CD4-positive, alpha-beta T cell treated with Interleukin-15 for 4 hours (primary cell): ENCODE measurements around the gene MOSMO.

ENCODE experiments used
- DNase-seq: peaks from one replicate; pipeline ENCODE4 v3.0.0-alpha.2; 2020; ENCODE audit warnings: low spot score

The MOSMO gene

GRCh38 chr16:22050963-22051362 is 43.1 kb downstream of the MOSMO start:
- no peak for DNase-seq

DNA sequence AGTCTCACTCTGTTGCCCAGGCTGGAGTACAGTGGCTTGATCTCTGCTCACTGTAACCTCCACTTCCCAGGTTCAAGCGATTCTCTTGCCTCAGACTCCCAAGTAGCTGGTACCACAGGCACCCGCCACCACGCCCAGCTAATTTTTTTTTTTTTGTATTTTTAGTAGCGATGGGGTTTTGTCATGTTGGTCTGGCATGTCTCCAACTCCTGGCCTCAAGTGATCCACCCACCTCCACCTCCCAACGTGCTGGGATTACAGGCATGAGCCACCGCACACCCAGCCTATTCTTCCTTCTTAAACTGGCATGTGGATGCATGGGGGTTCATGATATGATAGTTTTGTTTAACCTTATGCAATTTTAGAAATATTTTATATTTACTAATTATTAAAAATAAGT is 45.1 kb downstream of the MOSMO start:
- no peak for DNase-seq

DNA sequence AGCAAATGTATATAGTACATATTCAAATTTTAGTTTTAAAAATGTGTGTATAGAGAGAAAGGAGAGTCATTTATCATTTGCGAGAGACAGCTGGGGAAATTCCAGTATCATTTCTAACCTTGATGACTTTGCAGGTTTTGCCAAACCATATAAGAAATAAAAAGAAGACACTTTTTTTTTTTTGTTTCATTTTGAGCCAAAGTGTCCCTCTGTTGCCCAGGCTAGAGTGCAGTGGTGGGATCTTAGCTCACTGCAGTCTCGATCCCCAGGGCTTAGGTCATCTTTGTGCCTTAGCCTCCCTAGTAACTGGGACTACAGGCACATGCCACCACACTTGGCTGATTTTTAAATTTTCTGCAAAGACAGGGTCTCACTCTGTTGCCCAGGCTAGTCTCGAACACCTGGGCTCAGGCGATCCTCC is 46.0 kb downstream of the MOSMO start:
- no peak for DNase-seq

- no peak for DNase-seq
These were observed 47.1 kb downstream of the MOSMO start for GRCh38 chr16:22054847-22055590.

DNA sequence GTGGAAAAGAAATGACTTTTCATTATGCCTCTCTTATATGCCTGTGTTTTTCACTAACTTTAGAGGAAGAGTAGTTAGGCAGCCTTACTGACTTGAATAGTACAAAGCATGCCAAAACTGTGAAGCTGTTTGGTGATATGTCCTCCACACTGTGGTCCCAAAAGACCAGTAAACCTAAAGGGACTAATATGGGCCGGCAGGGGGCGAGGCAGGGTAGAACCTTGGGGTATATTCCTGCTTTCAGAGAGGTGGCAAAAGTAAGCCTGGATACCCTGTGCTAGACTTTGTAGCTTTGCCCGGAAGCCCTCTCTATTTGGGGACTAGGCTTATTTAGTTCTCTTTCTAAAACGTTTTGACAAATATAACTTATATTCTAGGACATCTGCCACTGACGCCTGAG is 48.0 kb downstream of the MOSMO start:
- DNase-seq: no peak

GRCh38 chr16:22063888-22064467 is 56.1 kb downstream of the MOSMO start:
- no peak for DNase-seq

DNA sequence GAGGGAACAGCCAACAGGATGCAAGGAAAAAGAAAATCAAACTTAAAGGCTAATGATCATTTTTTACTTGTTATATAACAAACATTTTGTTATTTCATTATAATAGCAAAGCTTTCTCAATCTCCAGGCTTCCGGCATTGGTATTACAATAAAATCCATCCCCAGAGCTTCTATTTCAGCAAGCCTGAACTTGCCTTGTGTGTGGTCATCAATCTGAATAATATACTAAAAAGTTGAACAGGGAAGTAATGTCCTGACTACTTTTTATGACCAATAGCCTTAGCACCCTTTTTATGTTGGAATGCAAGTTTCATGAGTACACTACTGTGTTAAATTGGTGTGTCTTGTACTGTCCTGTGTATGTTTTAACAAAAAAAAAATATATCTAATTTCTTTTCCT is 57.3 kb downstream of the MOSMO start:
- no peak for DNase-seq

DNA sequence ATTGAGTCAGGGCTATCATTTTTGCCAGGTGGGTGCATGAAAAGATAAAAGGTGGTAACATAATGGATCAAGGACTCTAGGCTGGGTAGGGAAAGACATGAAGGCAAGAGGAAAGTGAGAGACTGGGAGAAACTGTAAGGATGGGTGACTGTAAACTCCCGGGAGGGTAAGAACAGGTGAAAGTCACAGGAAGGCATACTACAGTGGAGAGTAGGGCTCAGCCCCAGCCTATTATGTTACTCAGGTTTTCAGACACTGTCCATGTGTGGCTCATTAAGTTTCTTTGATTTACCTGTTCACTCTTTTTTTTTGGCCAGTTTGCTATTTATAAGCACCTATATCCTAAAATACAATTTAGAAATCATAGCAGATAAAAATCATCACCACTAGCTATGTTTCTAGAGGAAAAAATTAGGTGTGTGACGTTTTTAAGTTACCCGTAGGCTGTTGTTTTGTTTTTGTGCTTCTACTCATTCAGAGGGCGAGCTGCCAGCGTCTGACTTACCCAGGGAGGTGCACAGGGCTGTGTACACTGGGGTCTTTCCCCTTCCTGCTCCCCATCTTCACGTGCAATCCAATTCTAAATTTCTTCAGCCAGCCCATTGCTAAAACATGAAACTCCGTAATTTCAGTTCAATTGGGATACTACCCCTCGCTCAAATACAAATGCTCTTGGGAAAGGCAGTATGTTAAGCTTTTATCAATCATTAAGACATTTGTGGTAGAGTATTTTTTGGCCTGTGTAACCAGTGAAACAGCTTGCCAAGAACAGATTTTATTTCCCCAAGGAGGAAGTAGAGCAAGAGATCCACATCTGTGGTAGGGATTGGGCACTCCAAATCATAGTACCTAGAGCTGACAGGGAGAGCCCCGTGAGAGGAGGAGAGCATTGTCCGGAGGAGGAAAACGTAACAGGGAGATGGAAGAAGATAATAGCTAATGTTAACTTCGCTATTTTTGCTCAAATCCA is 62.7 kb downstream of the MOSMO start:
- no peak for DNase-seq

DNA sequence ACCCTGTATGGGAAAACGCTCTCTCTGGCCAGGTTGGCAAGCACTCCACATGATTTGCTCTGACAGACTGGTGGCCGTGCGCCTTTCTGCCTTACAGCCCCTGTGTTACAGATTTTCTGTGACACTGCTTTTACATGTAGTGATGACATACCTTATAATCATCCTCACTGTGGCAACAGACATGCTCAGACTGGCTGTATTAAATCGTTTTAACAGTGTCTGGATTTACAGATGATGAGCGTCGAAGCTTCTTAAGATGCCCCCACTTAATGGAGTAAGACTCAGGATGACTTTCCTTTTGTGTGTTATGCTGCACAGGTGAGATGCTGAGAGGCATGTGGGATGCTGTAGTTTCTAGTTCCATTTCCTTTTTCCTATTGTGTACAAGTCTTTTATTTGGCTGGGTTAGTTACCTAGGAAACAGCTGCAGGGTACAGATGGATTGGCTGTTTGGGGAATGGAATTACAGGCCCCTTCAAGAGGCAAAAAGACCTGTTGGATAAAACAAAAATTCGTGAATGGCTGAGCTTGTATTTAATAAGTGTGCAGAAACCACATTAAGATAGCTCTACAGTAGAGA is 63.5 kb downstream of the MOSMO start:
- DNase-seq: no peak

DNA sequence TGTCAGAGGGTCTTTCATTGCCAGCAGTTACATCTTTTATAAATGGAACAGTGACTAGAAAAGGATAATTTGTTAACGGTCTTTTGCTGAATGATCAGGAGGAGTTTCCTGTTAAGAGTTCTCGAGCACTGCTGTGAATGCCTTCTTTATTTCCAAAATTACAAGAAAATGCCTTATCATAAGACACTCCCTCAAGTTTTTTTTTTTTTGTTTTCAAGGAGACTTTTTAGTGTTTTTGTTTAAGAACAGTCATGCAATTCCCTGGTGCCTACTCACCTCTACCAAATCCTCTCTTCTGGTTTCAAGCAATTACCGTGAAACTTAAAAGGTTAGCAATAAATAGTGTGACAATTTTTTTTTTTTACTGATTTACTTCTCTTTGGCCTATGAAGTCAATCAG is 65.4 kb downstream of the MOSMO start:
- no peak for DNase-seq

GRCh38 chr16:22075043-22075757 is 67.3 kb downstream of the MOSMO start:
- no peak for DNase-seq

- DNase-seq: no peak
These were observed 67.9 kb downstream of the MOSMO start for GRCh38 chr16:22075776-22076175.

DNA sequence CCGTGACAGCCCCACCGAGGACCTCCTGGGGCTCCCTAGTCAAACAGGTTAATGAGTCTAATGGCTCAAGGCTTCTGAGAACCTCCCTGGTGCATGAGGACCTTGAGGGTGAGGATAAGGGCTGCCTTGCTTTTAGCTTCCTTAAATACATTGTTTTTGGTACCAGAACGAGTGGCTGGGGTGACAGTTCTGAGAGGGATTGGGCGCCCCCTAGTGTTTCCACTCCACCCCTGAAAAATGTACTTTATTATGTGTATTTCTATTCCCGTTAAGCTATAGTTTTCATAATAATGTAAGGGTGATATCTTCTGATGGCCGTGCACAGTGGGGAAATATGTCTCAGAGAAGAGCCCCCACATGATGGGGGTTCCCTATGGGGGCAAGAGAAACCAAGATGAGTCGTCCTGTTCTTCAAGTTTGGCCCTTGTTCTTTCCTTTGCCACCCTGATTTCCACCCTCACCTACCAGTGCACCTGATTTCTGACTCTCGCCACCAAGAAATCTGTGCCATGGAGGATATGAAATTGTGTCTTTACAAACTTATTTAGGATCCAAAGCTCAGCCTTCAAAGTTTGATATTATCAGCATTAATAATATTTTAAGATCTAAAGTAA is 69.9 kb downstream of the MOSMO start:
- peak; percentile 69 for DNase-seq

- no peak for DNase-seq
These were observed 70.7 kb downstream of the MOSMO start for GRCh38 chr16:22078656-22079055.

DNA sequence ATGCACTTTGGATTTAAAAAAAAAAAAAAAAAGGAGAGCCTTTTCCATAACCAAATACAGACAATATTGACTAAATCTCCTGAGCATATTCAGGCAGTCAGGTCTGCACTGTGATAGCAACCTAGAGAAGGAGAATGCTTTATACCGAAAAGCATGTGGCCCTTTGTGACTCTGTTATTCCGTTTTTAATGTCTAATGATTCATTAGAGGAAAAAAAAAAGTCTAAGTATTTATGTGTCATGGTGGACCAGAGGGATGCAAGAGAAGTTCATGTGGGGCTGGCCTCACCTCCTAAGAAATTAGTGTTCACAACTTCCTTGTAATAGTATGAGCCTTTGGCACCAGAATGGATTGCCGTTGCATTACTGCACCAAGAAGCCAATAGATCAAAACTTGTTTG is 73.1 kb downstream of the MOSMO start:
- no peak for DNase-seq

DNA sequence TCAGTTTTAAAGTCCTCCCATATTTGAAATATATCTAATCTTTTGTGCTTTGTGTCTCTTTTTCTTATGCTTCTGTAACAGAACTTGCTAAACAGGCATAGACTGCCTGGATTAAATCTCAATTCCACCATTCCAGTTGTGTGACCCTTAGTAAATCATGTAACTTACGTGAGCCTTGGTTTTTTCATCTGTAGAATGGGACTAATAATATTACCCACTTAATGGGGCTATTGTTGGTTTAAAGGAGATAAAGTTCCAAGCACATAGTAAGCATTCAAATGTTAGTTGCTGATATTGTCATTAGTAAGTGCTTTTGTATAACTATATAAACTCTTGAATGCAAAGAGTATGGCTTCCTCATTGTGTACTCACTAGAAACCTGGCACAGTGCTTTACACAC is 78.5 kb downstream of the MOSMO start:
- no peak for DNase-seq

- DNase-seq: no peak
These were observed 80.7 kb downstream of the MOSMO start for GRCh38 chr16:22088642-22089041.

GRCh38 chr16:22089910-22090309 is 82.0 kb downstream of the MOSMO start:
- DNase-seq: no peak

DNA sequence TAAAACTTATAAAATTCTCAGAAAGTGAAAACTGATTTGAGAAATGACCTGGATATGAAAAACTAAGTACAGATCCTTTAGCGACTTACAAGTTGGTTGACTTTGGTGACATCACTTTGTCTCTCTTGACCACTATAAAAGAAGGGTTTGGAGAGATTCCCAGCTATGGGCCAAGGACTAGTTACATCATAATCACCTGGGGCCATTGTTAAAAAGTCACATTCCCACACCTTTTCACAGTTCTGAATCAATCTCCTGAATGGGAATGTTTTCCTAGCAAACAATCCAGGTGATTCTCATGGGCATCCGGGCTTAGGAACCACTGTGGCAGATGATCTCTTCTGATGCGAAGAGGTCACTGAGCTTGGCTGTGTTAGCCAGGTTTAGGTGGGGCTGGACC is 83.8 kb downstream of the MOSMO start:
- no peak for DNase-seq

DNA sequence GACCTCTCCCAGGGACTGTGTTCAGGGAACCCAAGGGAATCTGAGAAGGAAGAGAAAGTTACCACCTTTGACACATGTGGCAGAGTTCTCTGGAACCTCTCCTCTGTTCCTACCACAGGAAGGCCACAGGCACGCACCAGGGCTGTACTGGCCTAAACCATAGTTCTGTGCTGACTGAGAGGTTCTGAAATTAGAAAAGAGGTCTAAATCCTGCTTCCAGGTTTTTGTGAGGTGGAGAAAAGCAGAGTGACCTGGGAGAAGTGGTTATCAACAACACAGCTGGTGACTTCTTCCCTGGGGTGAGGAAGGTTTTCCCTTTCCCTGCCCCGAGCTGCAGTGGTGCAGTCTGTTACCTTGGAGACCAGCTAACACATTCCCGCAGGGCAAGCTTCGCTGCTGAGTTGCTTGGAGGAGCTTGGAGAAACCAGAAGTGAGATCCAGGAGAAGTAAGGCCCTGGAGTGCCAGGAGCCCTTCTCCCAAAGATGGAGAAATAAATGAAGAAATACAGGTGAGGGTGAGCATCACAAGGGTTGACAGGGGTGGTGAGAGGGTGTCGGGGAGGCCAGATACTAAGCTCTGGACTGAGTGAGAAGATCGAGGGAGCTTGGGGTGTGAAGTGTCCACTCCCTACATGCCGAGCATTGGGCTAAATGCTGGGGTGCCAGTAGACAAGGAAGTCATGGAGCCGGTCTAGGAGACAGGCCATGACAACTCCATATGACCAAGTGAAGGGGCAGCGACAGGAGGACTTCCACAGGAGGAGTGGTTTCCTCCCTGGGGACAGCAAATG is 84.4 kb downstream of the MOSMO start, which contains the start of gene VWA3A:
VWA3A (plus strand) TSS at position 399 of the 791 bp plus-strand sequence; CDS start at position 496, 97 bp downstream.
- no peak for DNase-seq
